Measurements from ENCODE around the gene RAP1A.

DNA sequence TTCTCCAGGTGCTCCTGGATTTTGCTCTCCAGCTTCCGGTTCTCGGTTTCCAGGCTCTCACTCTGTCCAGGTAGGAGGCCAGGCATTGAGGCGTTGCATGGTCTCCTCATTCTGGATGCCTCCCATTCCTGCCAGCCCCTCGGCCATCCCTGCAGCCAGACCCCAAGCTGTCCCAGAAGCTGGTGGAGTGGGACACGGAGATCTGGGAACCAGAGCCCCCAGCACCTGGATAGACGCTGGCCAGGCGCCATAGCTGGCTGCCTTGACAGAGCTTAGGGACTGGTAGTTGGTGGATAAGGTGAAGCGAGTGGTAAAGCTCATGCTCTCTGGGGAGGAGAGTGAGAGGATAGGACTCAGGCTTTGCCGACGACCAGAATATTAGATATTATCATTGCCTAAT, 29.6 kb downstream of the RAP1A start:
- TF ChIP-seq SP1 (IDR thresholded peaks at IDR 0.05): no peak
- TF ChIP-seq, protein P1, sequence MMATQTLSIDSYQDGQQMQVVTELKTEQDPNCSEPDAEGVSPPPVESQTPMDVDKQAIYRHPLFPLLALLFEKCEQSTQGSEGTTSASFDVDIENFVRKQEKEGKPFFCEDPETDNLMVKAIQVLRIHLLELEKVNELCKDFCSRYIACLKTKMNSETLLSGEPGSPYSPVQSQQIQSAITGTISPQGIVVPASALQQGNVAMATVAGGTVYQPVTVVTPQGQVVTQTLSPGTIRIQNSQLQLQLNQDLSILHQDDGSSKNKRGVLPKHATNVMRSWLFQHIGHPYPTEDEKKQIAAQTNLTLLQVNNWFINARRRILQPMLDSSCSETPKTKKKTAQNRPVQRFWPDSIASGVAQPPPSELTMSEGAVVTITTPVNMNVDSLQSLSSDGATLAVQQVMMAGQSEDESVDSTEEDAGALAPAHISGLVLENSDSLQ (IDR thresholded peaks at IDR 0.05): no peak
- TF ChIP-seq ARNT (IDR thresholded peaks at IDR 0.05): no peak
- no peak for TF ChIP-seq NFRKB (IDR thresholded peaks at IDR 0.05)
- TF ChIP-seq FOXK2 (IDR thresholded peaks at IDR 0.05): no peak
- no peak for TF ChIP-seq SUZ12 (IDR thresholded peaks at IDR 0.05)
- TF ChIP-seq TARDBP (IDR thresholded peaks at IDR 0.05): no peak
- TF ChIP-seq FOXA1 (IDR thresholded peaks at IDR 0.05): no peak

Data from HEK293T (cell line).